Hematopoietic multipotent progenitor cell treated with erythropoietin and hydrocortisone succinate and interleukin-3 and kit ligand, for 15 days (in vitro differentiated cells): ENCODE measurements around the gene CTNNAL1.

ENCODE experiments used
- DNase-seq: peaks from one replicate; pipeline ENCODE4 v3.0.0-alpha.2; 2015; ENCODE audit warnings: low spot score

The CTNNAL1 gene

GRCh38 chr9:109028457-109028856 lies 15.2 kb upstream of the CTNNAL1 start:
- DNase-seq: no peak

DNA sequence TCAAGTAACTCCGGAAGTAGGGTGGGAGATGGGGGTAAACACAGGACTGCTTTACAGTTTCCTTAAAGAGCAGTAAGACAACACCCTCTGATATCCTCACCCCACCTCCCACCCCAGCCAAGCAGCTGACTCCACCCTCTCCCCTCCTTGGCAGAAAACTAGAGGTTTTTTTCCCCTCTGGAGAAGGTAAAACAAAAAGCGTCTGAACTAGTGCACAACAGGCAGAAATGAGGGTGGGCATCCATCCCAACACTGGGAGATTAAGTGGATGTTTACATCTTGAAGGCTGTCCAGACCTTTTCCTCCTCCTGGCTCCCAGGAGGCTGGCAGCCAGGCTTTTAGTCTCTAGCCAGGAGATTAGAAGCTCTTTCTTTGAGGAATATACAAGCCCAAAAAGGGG lies 13.9 kb upstream of the CTNNAL1 start:
- no peak for DNase-seq

DNA sequence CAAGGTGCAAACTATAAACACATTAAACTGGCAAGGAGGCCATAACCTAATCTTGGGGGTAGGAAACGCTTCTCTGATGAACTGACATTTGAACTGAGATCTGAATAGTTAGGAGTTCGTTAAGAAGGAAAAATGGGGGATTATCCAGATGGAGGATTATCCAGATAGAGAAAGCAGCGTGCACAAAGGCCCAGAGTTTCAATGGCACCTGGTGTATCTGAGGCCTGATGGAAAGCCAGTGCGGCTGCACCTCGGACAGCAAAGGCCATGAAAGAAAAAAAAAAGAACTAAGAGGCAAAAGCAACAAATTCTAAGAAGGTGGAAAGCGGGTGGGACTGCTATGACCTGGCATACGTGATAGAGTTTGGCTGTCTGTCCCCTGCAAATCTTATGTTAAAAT lies 13.0 kb upstream of the CTNNAL1 start:
- DNase-seq: no peak

DNA sequence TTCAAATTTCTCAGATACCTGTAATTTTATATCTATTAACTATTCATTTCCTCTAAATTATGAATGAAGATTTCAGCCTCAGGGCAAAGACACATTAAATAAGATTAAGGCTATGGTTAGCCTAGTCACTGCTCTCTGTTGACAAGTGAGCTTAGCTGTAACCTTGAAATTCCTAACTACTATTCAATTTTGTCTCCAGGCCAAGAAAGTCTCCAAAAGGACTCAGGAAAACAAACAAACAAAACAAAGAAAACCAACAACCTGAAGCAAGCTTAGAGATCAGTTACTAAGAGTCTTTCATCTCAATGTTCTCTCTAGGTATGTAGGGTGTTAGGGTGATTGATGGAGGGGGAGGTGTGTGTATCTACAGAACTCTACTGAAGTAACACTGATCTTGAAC lies 9.6 kb upstream of the CTNNAL1 start:
- no peak for DNase-seq

DNA sequence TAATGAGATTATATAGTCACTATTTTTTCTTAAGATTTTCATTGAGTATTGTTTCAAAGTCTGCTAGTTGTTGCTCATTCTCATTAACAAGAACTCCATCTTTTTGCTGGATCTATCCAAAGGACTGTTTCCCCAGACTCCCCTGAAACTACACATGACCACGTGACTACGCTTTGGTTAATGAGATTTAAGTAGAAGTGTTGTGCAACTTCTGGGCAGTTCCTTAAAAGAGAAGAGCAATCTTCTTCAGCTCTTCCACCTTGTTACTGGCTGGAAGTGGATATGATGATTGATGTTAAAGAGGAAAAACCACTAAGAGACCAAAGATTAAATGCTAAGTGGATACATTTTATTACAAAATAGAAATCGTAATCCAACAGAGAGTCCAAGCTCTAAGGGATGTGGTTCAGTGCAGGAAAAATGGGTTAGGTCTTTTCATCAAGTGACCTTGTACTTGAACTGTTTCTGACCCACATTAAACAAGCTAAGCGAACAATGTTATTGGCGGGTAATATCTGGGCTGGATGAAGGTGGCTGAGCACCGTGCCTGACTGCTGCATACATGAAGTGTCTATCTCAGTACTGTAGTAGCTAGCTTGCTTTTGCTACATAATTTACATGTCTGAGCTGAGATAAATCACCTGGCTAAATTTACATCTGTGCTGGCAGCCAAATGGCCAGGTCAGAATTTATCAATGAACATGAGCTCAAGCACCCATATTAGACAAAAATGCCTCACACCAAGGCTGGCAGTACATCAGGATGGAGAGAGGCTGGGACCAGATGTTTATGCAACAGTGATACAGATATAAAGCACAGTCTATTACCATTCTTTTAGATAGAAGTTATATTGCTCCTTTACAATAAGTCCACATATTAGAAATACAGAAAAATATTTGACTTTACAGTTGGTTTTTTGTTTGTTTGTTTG lies 7.5 kb upstream of the CTNNAL1 start:
- no peak for DNase-seq

- no peak for DNase-seq
Observed at GRCh38 chr9:109020113-109020512, 6.8 kb upstream of the CTNNAL1 start.

DNA sequence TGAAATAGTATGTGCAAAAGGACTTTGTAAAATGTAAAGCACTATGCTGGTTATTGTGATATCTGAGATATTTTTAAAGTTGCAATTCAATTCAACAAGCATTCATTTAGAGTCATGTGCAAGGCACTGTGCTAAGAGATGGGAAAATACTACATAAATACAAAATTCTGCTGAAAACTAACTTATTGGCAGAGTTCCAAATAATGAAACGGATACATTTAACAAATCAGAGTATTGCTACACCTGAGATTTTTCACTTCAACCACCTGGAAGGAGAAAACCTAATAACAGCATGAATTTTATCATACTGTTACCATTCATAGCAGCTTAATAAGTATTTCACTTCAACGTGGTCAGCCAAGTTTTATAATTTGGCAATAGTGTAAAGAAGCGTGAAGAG lies 6.1 kb upstream of the CTNNAL1 start:
- DNase-seq: no peak

- DNase-seq: no peak
Observed at GRCh38 chr9:109017493-109017892, 4.2 kb upstream of the CTNNAL1 start.

- DNase-seq: no peak
Observed at GRCh38 chr9:109017061-109017460, 3.8 kb upstream of the CTNNAL1 start.

DNA sequence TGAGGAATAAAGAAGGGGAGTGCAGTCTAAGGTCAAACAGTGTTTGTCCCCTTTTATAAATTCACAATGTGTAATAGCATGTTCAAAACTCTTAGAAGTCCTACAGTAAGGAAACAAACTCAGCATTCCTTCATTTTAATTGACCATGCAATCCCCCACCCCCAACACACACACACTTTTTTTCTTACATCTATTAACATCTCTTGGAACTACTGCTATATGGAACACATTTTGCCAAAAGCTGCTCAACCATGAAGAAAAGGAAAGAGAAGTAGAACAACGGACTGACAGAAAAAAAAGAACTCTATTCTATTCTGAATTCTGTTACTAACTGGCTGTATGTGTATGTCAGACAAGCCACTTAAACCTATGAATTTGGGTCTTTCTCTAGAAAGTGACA lies 2.8 kb upstream of the CTNNAL1 start:
- no peak for DNase-seq

- no peak for DNase-seq
Observed at GRCh38 chr9:109014608-109015280, 1.4 kb upstream of the CTNNAL1 start.

GRCh38 chr9:109013679-109014607 lies 644 bp upstream of the CTNNAL1 start:
- DNase-seq: no peak

DNA sequence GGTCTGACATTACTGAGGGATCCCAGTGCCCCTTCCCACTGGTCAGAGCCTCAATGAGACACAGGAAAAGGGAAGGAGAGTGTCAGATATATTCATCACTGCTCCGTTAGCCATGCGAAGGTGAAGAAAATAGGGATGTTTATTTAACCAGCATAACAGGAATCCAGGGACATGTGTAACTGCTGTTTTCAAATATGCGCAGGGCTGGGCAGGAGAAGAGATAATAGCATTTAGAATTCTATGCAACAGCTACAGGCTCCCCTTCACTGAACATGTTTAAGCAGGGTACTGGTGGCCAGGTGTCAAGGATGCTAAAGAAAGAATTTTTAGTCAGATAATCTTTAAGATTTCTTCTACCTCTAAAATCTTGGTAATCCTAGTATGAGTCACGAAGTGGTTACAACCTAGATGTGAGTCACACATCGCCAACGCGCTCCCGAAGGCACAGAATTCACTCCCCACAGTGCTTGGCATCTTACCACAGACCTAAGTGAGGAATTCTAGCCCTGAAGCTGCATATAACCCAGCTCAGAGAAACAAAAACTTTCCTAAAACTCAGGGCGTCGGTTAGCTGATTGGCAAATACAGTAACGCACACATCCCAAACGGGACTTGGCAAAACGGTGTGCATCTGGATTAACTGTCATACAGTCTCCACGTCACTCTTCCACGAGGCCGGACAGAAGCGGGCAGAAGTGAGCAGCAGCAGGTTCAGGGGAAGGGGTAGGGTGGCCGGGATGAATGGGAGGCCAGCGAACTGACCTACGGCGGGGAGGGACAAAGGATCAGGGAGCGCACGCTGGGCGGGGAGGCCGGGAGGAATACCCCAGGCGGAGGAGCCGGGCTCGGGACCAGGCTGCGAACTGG lies 1.1 kb downstream of the CTNNAL1 start:
- DNase-seq: peak; percentile 72

DNA sequence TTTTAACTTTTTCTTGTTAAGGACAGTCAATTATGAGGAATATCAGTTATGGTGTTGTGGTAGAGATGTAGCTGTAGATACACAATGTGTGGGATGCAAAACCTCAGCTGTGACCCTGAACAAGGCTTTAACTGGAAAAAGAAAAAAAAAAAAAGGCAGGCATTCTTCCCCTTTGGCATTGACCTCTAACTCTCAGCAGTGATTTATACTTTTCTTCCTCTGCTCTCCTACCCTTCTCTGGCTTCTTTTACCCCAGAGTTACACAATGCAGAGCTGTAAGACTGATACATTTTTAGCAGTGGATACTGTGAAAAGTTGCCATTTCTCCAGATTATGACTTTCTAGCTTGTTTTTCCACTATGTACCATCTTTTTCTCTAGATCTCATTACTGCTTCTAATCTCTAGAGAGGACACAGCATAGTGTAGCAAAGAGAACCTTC lies 2.0 kb downstream of the CTNNAL1 start:
- no peak for DNase-seq

GRCh38 chr9:109010746-109011145 lies 2.6 kb downstream of the CTNNAL1 start:
- peak; percentile 86 for DNase-seq

GRCh38 chr9:109005678-109006077 lies 7.6 kb downstream of the CTNNAL1 start:
- no peak for DNase-seq

DNA sequence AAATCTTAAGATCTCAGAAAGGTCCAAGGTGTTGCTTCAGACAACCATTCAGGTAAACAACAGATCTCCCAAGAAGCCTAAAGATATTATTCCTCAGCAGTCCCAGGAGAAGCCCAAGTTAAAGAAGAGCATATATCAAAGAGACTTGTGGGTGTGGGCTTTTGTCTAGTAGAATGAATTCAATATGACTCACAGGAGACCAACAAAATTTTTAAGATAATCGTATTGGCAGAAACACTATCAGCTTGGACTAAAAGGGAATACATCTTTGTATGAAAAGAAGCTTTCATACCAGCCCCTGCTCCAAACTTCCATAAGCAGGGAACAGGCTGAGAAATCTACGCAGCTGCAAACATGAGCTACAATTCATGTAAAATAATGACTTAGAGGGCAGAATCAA lies 10.2 kb downstream of the CTNNAL1 start:
- no peak for DNase-seq

DNA sequence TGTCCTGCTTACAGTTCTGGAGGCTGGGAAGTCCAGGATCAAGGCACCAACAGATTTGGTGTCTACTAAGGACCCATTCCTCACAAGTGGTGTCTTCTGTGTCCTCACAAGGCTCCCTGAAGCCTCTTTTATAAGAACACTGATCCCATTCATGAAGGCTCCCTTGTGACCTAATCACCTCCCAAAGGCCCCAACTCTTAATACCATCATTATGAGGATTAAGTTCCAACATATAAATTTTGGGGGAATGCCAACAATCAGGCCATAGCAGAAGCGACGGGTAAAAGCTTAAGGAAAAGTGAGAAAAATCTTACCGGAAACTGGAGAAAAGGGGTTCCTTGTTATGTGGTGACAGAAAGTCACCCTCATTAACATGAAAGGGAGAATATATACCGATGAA lies 11.2 kb downstream of the CTNNAL1 start:
- DNase-seq: no peak

DNA sequence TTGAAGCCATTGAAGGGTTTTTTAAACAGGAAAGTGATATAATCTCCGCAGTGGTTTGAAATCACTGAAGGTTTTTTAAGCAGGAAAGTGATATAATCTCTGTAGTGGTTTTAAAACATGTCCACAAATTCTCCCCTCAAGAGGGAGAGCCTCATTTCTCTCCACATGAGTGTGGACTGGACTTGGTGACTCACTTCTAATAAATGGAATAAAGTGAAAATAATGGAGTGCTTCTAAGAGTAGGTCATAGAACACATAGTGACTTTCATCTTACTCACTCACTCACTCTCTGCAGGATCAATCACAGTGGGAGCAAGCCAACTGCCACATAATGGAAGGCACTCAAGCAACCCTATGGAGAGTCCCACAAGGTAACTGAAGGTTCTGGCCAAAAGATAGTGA lies 12.0 kb downstream of the CTNNAL1 start:
- DNase-seq: no peak

- DNase-seq: no peak
Observed at GRCh38 chr9:108997112-108997511, 16.2 kb downstream of the CTNNAL1 start.

DNA sequence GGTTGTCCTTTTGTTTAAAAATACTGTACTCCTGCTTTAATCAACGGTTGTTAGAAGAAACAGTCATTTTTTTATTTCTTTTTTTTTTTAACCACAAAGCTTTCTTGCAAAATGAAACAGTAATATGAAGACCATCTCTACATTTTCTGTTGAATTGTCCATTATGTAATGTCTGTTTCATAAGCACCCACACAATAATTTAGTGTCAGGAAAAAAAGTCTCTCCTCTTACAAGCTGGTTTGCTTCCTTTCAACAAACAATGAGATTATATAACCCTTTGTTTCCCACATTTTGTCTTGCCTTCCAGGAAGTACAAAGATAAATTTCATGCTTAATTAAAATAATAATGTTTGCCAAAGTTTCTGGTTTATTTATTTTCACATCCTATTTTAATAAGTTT lies 16.7 kb downstream of the CTNNAL1 start:
- no peak for DNase-seq
